AG10803 (cell line): ENCODE measurements around the gene KLHDC4.
A peak's percentile ranks its signal among the peaks of the same experiment; 100 is the strongest.
"Not testable (repeated sequence)": the region's sequence is repeated elsewhere in the genome, so short reads cannot be mapped to it uniquely, and the experiment has no call there.

Experiments
- DNase-seq: peaks from one replicate; pipeline ENCODE4 v3.0.0; 2010; ENCODE audit warnings: low read depth
- H3K4me3 ChIP-seq: 2 replicates; pipeline ENCODE4 v1.5.1; 2011; ENCODE audit warnings: mild to moderate bottlenecking, low read length, control low read depth
- CTCF ChIP-seq: conservative IDR thresholded peaks from 2 replicates; pipeline ENCODE4 v1.5.1; 2011; ENCODE audit warnings: mild to moderate bottlenecking, low read length, control low read depth, inconsistent platforms

Gene KLHDC4

GRCh38 chr16:87729266-87729954 is 36.4 kb downstream of the KLHDC4 start:
- DNase-seq = no peak
- no peak for TF ChIP-seq CTCF
- no peak overlapping the region for H3K4me3 ChIP-seq

GRCh38 chr16:87728026-87728425 is 37.8 kb downstream of the KLHDC4 start:
- H3K4me3 ChIP-seq = no peak overlapping the region
- no peak for DNase-seq
- no peak for TF ChIP-seq CTCF

GRCh38 chr16:87727346-87727745 is 38.4 kb downstream of the KLHDC4 start:
- H3K4me3 ChIP-seq = no peak overlapping the region
- no peak for DNase-seq
- TF ChIP-seq CTCF = no peak

GRCh38 chr16:87726577-87726976 is 39.2 kb downstream of the KLHDC4 start:
- DNase-seq, H3K4me3 ChIP-seq: not testable (repeated sequence)

GRCh38 chr16:87725596-87726235 is 40.1 kb downstream of the KLHDC4 start:
- no peak overlapping the region for H3K4me3 ChIP-seq
- TF ChIP-seq CTCF = no peak
- peak; percentile 45 for DNase-seq

GRCh38 chr16:87724490-87725291 is 41.1 kb downstream of the KLHDC4 start:
- no peak for DNase-seq
- TF ChIP-seq CTCF = no peak
- H3K4me3 ChIP-seq = no peak overlapping the region

GRCh38 chr16:87723226-87723623 is 42.6 kb downstream of the KLHDC4 start:
- DNase-seq = peak; percentile 81
- no peak overlapping the region for H3K4me3 ChIP-seq

More at GRCh38 chr16:87723226-87723623, 42.6 kb downstream of the KLHDC4 start:
- no peak for TF ChIP-seq CTCF
